SK-N-MC (cell line): ENCODE data around the gene CELF1.

Experiments used
- EZH2 ChIP-seq: fragments of 200-600 bp; sonication (generic); IDR thresholded peaks from one replicate; pipeline ENCODE4 v1.6.1; 2017; ENCODE audit warnings: antibody characterized with exemption
- FOXP2 ChIP-seq: optimal IDR thresholded peaks from 2 replicates; pipeline ENCODE3; 2011; ENCODE audit warnings: mild to moderate bottlenecking, moderate library complexity; ENCODE audit not compliant: insufficient read depth; ENCODE audit errors: extremely low read length, control extremely low read depth
- POLR2AphosphoS5 ChIP-seq: IDR thresholded peaks from 2 replicates; pipeline ENCODE4 v1.6.1; 2012; ENCODE audit warnings: mild to moderate bottlenecking, low read depth, low read length, borderline replicate concordance

DNA sequence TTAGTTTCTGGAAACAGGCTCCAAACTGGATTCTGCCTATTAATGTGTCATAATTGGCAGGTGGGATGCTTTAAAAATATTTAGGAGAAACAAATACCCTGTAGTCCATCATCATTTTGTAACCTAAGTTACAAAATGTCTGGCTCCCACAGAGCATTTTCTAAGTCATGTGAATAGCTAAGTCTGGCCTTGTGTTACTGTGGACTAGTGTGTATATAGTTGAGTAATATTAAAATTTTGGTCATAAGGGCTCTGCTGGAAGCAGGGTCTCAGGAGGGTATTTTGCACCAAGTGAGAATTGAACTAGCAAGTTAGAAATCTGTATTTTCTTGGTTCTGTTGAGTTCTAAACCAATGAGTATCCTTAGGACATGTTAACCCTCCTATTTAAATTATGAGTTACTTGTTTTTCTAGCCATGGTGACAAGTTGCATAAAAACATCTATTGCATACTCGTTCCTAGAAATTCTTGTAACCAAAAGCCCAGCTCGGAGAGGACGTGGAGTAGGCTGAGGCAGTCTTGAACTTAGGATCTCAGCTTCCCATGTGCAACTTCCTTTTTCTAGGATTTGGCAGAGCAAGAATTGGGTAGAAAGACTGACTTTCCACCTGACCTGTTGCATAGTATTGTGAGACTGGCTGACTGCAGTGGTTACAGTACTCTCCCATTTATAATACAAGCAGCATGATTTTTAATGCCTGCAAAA lies 17.9 kb upstream of the CELF1 start:
- TF ChIP-seq EZH2 (no peak), POLR2AphosphoS5 (no peak), FOXP2 (no peak)
